C4-2B (cell line): ENCODE data around the gene CLSTN2.

Experiments
- H3K27ac ChIP-seq: fragments of 450-650 bp; 2 replicates; pipeline ENCODE4 v1.5.1; 2017
- ZFX ChIP-seq: fragments of 450-650 bp; IDR thresholded peaks from 2 replicates; pipeline ENCODE4 v1.6.1; 2017
- TF ChIP-seq, protein P1 (sequence below): fragments of 450-650 bp; conservative IDR thresholded peaks from 2 replicates; pipeline ENCODE4 v1.5.1; 2017; ENCODE audit warnings: mild to moderate bottlenecking

The CLSTN2 gene

GRCh38 chr3:140224307-140224706, 289.3 kb downstream of the CLSTN2 start:
- no peak overlapping the region for H3K27ac ChIP-seq
- TF ChIP-seq, protein P1, sequence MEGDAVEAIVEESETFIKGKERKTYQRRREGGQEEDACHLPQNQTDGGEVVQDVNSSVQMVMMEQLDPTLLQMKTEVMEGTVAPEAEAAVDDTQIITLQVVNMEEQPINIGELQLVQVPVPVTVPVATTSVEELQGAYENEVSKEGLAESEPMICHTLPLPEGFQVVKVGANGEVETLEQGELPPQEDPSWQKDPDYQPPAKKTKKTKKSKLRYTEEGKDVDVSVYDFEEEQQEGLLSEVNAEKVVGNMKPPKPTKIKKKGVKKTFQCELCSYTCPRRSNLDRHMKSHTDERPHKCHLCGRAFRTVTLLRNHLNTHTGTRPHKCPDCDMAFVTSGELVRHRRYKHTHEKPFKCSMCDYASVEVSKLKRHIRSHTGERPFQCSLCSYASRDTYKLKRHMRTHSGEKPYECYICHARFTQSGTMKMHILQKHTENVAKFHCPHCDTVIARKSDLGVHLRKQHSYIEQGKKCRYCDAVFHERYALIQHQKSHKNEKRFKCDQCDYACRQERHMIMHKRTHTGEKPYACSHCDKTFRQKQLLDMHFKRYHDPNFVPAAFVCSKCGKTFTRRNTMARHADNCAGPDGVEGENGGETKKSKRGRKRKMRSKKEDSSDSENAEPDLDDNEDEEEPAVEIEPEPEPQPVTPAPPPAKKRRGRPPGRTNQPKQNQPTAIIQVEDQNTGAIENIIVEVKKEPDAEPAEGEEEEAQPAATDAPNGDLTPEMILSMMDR, result no peak
- TF ChIP-seq ZFX, result no peak

- no peak overlapping the region for H3K27ac ChIP-seq
- TF ChIP-seq ZFX, result no peak
- TF ChIP-seq, protein P1, result no peak
Observed at GRCh38 chr3:140225996-140226395, 291.0 kb downstream of the CLSTN2 start.

- no peak overlapping the region for H3K27ac ChIP-seq
- TF ChIP-seq, protein P1, result no peak
- no peak for TF ChIP-seq ZFX
Observed at GRCh38 chr3:140233702-140234101, 298.7 kb downstream of the CLSTN2 start.

GRCh38 chr3:140234256-140234655, 299.3 kb downstream of the CLSTN2 start:
- TF ChIP-seq ZFX, result no peak
- TF ChIP-seq, protein P1, result no peak
- no peak overlapping the region for H3K27ac ChIP-seq

- TF ChIP-seq, protein P1, result no peak
- TF ChIP-seq ZFX, result no peak
- H3K27ac ChIP-seq, result no peak overlapping the region
Observed at GRCh38 chr3:140236836-140237501, 302.0 kb downstream of the CLSTN2 start.

DNA sequence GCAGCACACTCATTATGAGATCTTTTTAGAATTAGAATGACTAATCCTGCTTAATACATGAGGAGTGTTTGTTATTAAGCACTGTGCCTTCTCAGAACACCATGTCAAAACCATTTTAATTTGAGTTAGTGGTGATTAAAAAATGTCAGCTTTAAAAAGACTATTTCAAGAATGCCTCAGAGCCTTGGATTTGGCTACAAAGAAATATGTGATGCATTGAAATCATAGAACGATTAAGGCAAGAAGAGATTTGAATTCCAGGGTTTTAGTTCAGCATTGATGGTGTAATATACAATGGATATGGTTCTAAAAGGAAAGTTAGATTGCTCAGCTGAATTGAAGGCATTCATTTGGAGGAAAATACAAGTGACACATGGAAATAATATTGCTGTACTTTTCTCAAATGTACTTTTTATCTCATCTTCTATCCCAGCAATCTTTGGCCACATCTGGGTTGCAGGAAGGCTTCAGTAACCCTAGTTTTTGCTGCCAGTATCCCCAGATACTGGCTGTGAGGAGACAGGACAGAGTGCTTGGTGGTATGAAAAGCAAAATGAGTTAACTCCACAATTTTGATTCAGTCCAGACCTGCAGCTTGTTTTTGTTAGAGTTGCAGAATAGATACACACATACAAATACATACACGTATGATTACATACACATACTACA, 303.8 kb downstream of the CLSTN2 start:
- TF ChIP-seq, protein P1, result no peak
- no peak for TF ChIP-seq ZFX
- H3K27ac ChIP-seq, result no peak overlapping the region

GRCh38 chr3:140242818-140243276, 307.9 kb downstream of the CLSTN2 start:
- H3K27ac ChIP-seq, result no peak overlapping the region
- TF ChIP-seq, protein P1, result no peak
- TF ChIP-seq ZFX, result no peak
